ENCODE measurements around the gene PLPPR5.

DNA sequence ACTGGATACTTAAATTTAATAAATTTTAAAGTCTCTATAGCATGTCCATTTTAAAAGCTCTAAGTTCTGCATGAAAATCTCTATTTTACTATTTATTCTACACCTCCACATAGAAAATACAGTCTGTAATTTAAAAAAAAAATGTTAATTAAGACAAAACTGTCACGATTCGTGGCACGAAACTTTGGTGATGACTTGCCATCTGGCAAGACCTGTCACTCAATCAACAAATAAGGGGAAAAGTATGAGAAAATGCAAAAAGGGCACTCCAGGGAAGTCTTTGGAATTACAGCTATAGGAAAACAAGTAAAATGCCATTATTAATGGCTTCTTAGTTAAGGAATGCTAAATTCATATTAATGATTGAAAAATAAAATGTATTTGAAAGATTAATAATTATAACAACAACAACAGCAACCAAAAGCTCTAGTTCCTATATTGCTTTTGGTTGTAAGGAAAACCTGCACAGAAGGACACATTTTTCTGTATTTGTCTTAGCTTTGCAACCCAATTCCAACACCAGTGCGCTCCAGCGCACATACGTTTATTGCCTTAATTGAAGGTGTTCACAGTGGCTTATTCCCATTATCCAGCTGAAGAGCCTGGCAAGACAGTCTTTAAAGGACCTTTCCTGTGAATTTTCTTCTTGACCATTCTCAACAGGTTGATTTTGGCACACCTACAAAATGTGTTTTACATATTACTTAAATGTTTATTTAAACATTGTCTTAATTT, 107.8 kb downstream of the PLPPR5 start:
- TF ChIP-seq CTCF (IDR thresholded peaks at IDR 0.05) (no peak), POLR2A (IDR thresholded peaks at IDR 0.05) (no peak), POLR2AphosphoS5 (IDR thresholded peaks at IDR 0.05) (no peak), EP300 (IDR thresholded peaks at IDR 0.05) (no peak)

All from upper lobe of left lung (tissue), 4 donors.